Mesenchymal stem cell (in vitro differentiated cells and primary cell): ENCODE results near the gene MED17.
"Not testable (repeated sequence)": the region's sequence is repeated elsewhere in the genome, so short reads cannot be mapped to it uniquely, and the experiment has no call there.

Source experiments
- DNase-seq: peaks from one replicate; pipeline ENCODE4 v3.0.0-alpha.2; 2013
- H2AFZ ChIP-seq: one replicate; pipeline ENCODE4 v1.6.1; 2013; ENCODE audit warnings: low read depth, mild to moderate bottlenecking, control low read depth, inconsistent platforms, low read length, moderate library complexity
- H2AK5ac ChIP-seq: 2 replicates; pipeline ENCODE4 v1.6.1; 2013; ENCODE audit warnings: low read length, moderate library complexity, mild to moderate bottlenecking, inconsistent platforms; ENCODE audit not compliant: severe bottlenecking
- H2BK120ac ChIP-seq: one replicate; pipeline ENCODE4 v1.6.1; 2013; ENCODE audit warnings: low read depth, mild to moderate bottlenecking, inconsistent platforms, low read length, moderate library complexity
- H2BK12ac ChIP-seq, 2 experiments: one replicate each; pipeline ENCODE4 v1.6.1; 2013; ENCODE audit warnings: inconsistent platforms in 2 of 2, low read length in 2 of 2, mild to moderate bottlenecking in 2 of 2, moderate library complexity in 2 of 2, control low read depth in 1 of 2
- H2BK15ac ChIP-seq: one replicate; pipeline ENCODE4 v1.6.1; 2013; ENCODE audit warnings: mild to moderate bottlenecking, low read depth, inconsistent platforms; ENCODE audit not compliant: poor library complexity, severe bottlenecking
- H2BK5ac ChIP-seq: 2 replicates; pipeline ENCODE4 v1.6.1; 2013; ENCODE audit warnings: low read depth, mild to moderate bottlenecking, low read length, control low read depth, inconsistent platforms; ENCODE audit not compliant: poor library complexity, severe bottlenecking
- H3K14ac ChIP-seq, 2 experiments: one replicate each; pipeline ENCODE4 v1.6.1; 2013; ENCODE audit warnings: inconsistent platforms in 2 of 2, low read length in 2 of 2, control low read depth in 1 of 2, mild to moderate bottlenecking in 1 of 2, moderate library complexity in 1 of 2
- H3K18ac ChIP-seq, 2 experiments: one replicate each; pipeline ENCODE4 v1.6.1; 2013; ENCODE audit warnings: inconsistent platforms in 2 of 2, low read length in 2 of 2, control low read depth in 1 of 2, low read depth in 1 of 2, mild to moderate bottlenecking in 1 of 2
- H3K23ac ChIP-seq, 2 experiments: one replicate each; pipeline ENCODE4 v1.6.1; 2013; ENCODE audit warnings: inconsistent platforms in 2 of 2, low read length in 2 of 2, mild to moderate bottlenecking in 2 of 2, moderate library complexity in 2 of 2, control low read depth in 1 of 2
- H3K27ac ChIP-seq: 2 replicates; pipeline ENCODE4 v1.5.1; 2013; ENCODE audit warnings: mild to moderate bottlenecking, moderate library complexity, low read length, control low read depth, inconsistent platforms; ENCODE audit not compliant: poor library complexity, severe bottlenecking
- H3K27me3 ChIP-seq, 2 experiments: 2 replicates each; pipeline versions ENCODE4 v1.6.1 to v1.7.0; 2013; ENCODE audit warnings: low read length in 2 of 2, mild to moderate bottlenecking in 2 of 2, moderate library complexity in 2 of 2, control low read depth in 1 of 2, inconsistent platforms in 1 of 2; ENCODE audit not compliant: control insufficient read depth in 1 of 2, insufficient read depth in 1 of 2
- H3K36me3 ChIP-seq, 2 experiments: 2 replicates each; pipeline versions ENCODE4 v1.6.1 to v1.7.0; 2013; ENCODE audit warnings: low read length in 2 of 2, control low read depth in 1 of 2, inconsistent platforms in 1 of 2, low read depth in 1 of 2, mild to moderate bottlenecking in 1 of 2; ENCODE audit not compliant: insufficient read depth in 2 of 2, control insufficient read depth in 1 of 2
- H3K4ac ChIP-seq, 2 experiments: one replicate each; pipeline ENCODE4 v1.6.1; 2013; ENCODE audit warnings: inconsistent platforms in 2 of 2, low read length in 2 of 2, mild to moderate bottlenecking in 2 of 2, moderate library complexity in 2 of 2, control low read depth in 1 of 2, low read depth in 1 of 2
- H3K4me1 ChIP-seq: 2 replicates; pipeline ENCODE4 v1.6.1; 2013; ENCODE audit warnings: low read depth, low read length, control low read depth; ENCODE audit not compliant: control insufficient read depth, insufficient read depth
- H3K4me2 ChIP-seq: 2 replicates; pipeline ENCODE4 v1.6.1; 2013; ENCODE audit warnings: low read length, mild to moderate bottlenecking, inconsistent platforms; ENCODE audit not compliant: poor library complexity, severe bottlenecking
- H3K4me3 ChIP-seq, 2 experiments: 2 replicates each; pipeline versions ENCODE4 v1.5.1 to v1.7.0; 2013; ENCODE audit warnings: low read length in 2 of 2, mild to moderate bottlenecking in 2 of 2, control low read depth in 1 of 2, low read depth in 1 of 2; ENCODE audit not compliant: insufficient read depth in 1 of 2
- H3K79me1 ChIP-seq: replicated peaks from 2 replicates; pipeline ENCODE4 v1.6.1; 2013; ENCODE audit warnings: mild to moderate bottlenecking, control low read depth, low read length, inconsistent platforms; ENCODE audit not compliant: poor library complexity, severe bottlenecking
- H3K9ac ChIP-seq: 2 replicates; pipeline ENCODE4 v1.7.0; 2013; ENCODE audit warnings: mild to moderate bottlenecking, low read length, moderate library complexity
- H3K9me3 ChIP-seq: 2 replicates; pipeline ENCODE4 v1.7.0; 2013; ENCODE audit warnings: mild to moderate bottlenecking, low read length; ENCODE audit not compliant: control insufficient read depth
- H4K8ac ChIP-seq: one replicate; pipeline ENCODE4 v1.6.1; 2013; ENCODE audit warnings: inconsistent platforms, mild to moderate bottlenecking, low read length, moderate library complexity
- H4K91ac ChIP-seq: one replicate; pipeline ENCODE4 v1.6.1; 2013; ENCODE audit warnings: mild to moderate bottlenecking, low read length, inconsistent platforms
- WGBS: methylation state at CpG from one replicate; pipeline ENCODE4 v1.1.7; 2013; ENCODE audit warnings: mixed read lengths; 5-methylcytosine and 5-hydroxymethylcytosine counted together

The MED17 gene

DNA sequence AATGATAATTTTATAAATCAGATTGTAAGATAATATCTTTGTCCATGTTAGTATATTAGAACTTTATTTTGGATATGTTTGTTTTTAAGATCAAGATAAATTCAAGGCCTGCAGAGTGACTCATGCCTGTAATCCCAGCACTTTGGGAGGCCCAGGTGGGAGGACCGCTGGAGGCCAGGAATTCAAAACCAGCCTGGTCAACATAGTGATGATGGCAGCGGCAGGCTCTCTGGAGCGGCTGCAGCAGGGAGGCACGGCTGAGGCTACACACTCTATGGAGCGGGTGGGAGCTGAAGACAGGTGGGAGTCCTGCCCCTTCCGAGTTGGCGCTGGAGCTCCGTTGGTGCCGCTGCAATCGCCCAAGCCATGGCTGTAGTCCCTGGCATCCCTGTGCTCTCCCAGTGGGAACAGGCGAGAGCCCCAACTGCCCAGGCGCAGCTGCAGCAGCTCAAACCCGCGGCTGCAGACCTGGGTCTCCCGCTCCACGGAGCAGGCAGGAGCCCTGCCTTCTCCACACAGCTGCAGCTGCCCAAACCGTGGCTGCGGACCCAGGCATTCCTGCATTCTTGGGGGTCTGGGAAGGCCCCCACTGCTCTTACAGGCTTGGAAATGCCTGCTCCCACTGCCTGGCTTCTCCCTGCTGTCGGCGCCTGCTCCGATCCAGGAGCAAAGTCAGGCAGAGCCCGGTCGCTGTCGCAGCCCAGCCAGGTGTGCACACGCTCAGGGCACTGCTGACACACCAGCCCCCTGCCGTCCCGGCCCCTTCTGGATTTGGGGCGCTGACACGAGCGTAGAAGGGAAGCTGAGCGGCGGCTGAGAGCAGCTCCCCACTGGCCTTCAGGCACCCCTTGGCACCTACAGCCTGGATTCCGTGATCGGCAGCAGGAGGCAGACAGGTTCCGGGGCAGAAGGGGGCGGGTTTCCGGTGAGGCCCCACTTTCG is 25.9 kb upstream of the MED17 start:
- H2BK5ac ChIP-seq: no peak overlapping the region
- H3K4me1 ChIP-seq: no peaks in the 10 kb centered on the region
- no peak overlapping the region for H4K8ac ChIP-seq
- H2AFZ ChIP-seq: no peak overlapping the region
- no peak overlapping the region for H3K18ac ChIP-seq
- no peak overlapping the region for H3K14ac ChIP-seq
- no peak overlapping the region for H3K4me2 ChIP-seq
- H3K23ac ChIP-seq: no peak overlapping the region
- no peak overlapping the region for H2BK120ac ChIP-seq
- peaks cover 24 to 89% of the 10 kb centered on the region in 2 experiments for H3K36me3 ChIP-seq
- no peak overlapping the region for H2AK5ac ChIP-seq
- no peak overlapping the region for H4K91ac ChIP-seq
- WGBS: 97% methylated on average over 38 of the region's 38 CpGs
- DNase-seq: no peak
- H3K79me1 ChIP-seq: peaks cover 5% of the 10 kb centered on the region
- no peak overlapping the region for H3K4ac ChIP-seq
- H3K27ac ChIP-seq: no peak overlapping the region
- H3K27me3 ChIP-seq: no peaks in the 10 kb centered on the region
- no peak overlapping the region for H2BK12ac ChIP-seq
- no peak overlapping the region for H3K4me3 ChIP-seq
- no peaks in the 10 kb centered on the region for H3K9me3 ChIP-seq
- no peak overlapping the region for H3K9ac ChIP-seq
- H2BK15ac ChIP-seq: no peak overlapping the region

DNA sequence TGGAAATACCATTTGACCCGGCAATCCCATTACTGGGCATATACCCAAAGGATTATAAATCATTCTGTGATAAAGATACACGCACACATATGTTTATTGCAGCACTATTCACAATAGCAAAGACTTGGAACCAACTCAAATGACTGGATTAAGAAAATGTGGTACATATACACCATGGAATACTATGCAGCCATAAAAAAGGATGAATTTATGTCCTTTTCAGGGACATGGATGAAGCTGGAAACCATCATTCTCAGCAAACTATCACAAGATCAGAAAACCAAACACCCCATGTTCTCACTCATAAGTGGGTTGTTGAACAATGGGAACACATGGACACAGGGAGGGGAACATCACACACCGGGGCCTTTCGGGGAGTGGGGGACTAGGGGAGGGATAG is 25.0 kb upstream of the MED17 start:
- H3K9ac ChIP-seq, H3K4me2 ChIP-seq, H3K79me1 ChIP-seq: not testable (repeated sequence)

DNA sequence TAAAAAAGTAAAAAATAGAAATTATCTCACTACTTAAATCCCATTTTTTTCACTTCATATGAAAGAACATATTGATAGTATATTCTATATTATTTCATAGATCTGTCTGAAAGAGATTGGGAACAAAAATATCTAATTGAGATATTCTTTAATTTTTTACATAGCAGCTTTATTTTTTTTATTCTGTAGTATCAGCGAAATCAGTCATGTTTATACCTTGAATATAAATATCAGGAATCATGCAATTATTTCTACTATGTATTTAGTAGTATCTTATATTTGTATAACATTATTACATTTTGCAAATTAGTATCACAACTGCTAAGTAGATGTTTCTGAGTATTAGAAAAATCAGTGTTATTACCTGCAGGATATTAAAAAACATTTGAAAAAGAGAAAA is 22.2 kb upstream of the MED17 start:
- H4K8ac ChIP-seq: no peak overlapping the region
- H4K91ac ChIP-seq: no peak overlapping the region
- H3K9ac ChIP-seq: no peak overlapping the region
- H3K23ac ChIP-seq: no peak overlapping the region
- H3K14ac ChIP-seq: no peak overlapping the region
- H2BK15ac ChIP-seq: no peak overlapping the region
- no peak overlapping the region for H2BK120ac ChIP-seq
- H2AFZ ChIP-seq: no peak overlapping the region
- no peak overlapping the region for H2BK12ac ChIP-seq
- no peak for DNase-seq
- peaks cover 30 to 78% of the 10 kb centered on the region in 2 experiments for H3K36me3 ChIP-seq
- H3K4me3 ChIP-seq: no peak overlapping the region
- WGBS: no CpG with 5 or more reads among the region's 1 CpG
- H3K4ac ChIP-seq: no peak overlapping the region
- peaks cover 5% of the 10 kb centered on the region for H3K79me1 ChIP-seq
- H3K4me2 ChIP-seq: no peak overlapping the region
- no peak overlapping the region for H3K18ac ChIP-seq
- H3K4me1 ChIP-seq: no peaks in the 10 kb centered on the region
- no peak overlapping the region for H3K27ac ChIP-seq
- no peaks in the 10 kb centered on the region for H3K27me3 ChIP-seq
- no peak overlapping the region for H2AK5ac ChIP-seq
- no peaks in the 10 kb centered on the region for H3K9me3 ChIP-seq
- no peak overlapping the region for H2BK5ac ChIP-seq

More for the DNA sequence above, 25.0 kb upstream of the MED17 start:
- not testable (repeated sequence) for H3K9me3 ChIP-seq, H2BK120ac ChIP-seq, H3K14ac ChIP-seq, H2BK12ac ChIP-seq, H3K4ac ChIP-seq, H3K23ac ChIP-seq, H4K8ac ChIP-seq, H2AK5ac ChIP-seq, H4K91ac ChIP-seq, H3K27ac ChIP-seq, H2BK5ac ChIP-seq, DNase-seq, H2BK15ac ChIP-seq, H3K4me3 ChIP-seq, H3K4me1 ChIP-seq, H3K27me3 ChIP-seq, H2AFZ ChIP-seq, H3K18ac ChIP-seq
- WGBS: no CpG with 5 or more reads among the region's 4 CpGs
- peaks cover 28 to 87% of the 10 kb centered on the region in 2 experiments for H3K36me3 ChIP-seq

DNA sequence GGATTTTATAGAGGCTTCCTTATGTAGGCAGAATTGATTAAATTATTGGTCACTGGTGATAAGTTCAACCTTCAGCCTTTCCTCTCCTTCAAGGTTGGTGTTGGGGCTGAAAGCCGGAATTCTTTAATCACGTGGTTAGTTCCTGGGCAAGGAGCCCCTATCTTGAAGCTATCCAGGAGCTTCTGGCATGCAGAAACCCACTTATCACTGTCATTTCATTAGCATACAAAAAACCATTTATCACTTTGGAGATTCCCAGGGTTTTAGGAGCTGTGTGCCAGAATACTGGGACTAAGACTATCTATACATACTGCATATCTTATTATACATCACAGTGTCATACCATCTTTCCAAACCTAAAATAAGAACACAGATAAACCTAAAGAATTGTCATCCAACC is 18.5 kb upstream of the MED17 start:
- Histone ChIP-seq H2BK15ac (no peak overlapping the region), H4K91ac (no peak overlapping the region), H2AK5ac (no peak overlapping the region), H3K23ac (no peak overlapping the region), H3K36me3 (peaks cover 10 to 44% of the 10 kb centered on the region in 2 experiments), H3K4me3 (no peak overlapping the region), H4K8ac (no peak overlapping the region), H3K4me1 (no peaks in the 10 kb centered on the region), H2BK120ac (no peak overlapping the region), H3K9me3 (no peaks in the 10 kb centered on the region), H2BK5ac (no peak overlapping the region), H3K9ac (no peak overlapping the region), H3K27me3 (no peaks in the 10 kb centered on the region), H3K79me1 (no peaks in the 10 kb centered on the region), H3K18ac (no peak overlapping the region), H3K4me2 (no peak overlapping the region), H2AFZ (no peak overlapping the region), H3K4ac (no peak overlapping the region), H2BK12ac (no peak overlapping the region), H3K14ac (no peak overlapping the region), H3K27ac (no peak overlapping the region)
- DNase-seq: no peak
- 88% methylated on average over 2 of the region's 2 CpGs for WGBS
